Activated T-helper 17 cell treated with anti-CD3 and anti-CD28 coated beads, Interleukin-2, amount 50 U/mL, for 72 hours (primary cell): ENCODE data around the gene IFNL4. TPM values are rescaled to one million over a fixed set of nuclear protein-coding genes. Genes with fewer than 3 reads are reported as not detected.

Experiments used
- ATAC-seq: fragments of 150-1000 bp; cut with Tn5 transposase; replicated peaks from 2 replicates; pipeline ENCODE4 v1.10.0; 2021; ENCODE audit warnings: mild to moderate bottlenecking, moderate library complexity
- H3K27ac Mint-ChIP-seq: one replicate; pipeline ENCODE4 v1.8.0; 2022; ENCODE audit warnings: mixed read lengths
- H3K27me3 Mint-ChIP-seq: one replicate; pipeline ENCODE4 v1.8.0; 2022; ENCODE audit warnings: mixed read lengths
- H3K36me3 Mint-ChIP-seq: one replicate; pipeline ENCODE4 v1.8.0; 2022; ENCODE audit warnings: low read depth, mild to moderate bottlenecking, mixed read lengths
- H3K4me1 Mint-ChIP-seq: one replicate; pipeline ENCODE4 v1.8.0; 2022; ENCODE audit warnings: mixed read lengths
- H3K4me3 Mint-ChIP-seq: one replicate; pipeline ENCODE4 v1.8.0; 2022; ENCODE audit warnings: mild to moderate bottlenecking, mixed read lengths
- H3K9me3 Mint-ChIP-seq: one replicate; pipeline ENCODE4 v1.8.0; 2022; ENCODE audit warnings: mixed read lengths
- total RNA-seq, 2 donors: library from RNA; stranded (reverse); gene quantifications; one replicate each; pipeline ENCODE4 v1.2.3, GENCODE V29; 2022

The IFNL4 gene
- total RNA-seq, 2 donors from 2014 or later, result not detected

- Mint-ChIP-seq H3K9me3 (no peaks in the 10 kb centered on the region), H3K4me3 (no peak overlapping the region), H3K27ac (no peak overlapping the region), H3K4me1 (peaks cover 5% of the 10 kb centered on the region), H3K36me3 (no peaks in the 10 kb centered on the region), H3K27me3 (peaks cover 48% of the 10 kb centered on the region)
- ATAC-seq, result no peak
These were observed 49.6 kb downstream of the IFNL4 start for GRCh38 chr19:39199025-39199424.

GRCh38 chr19:39197808-39198207, 50.8 kb downstream of the IFNL4 start:
- Mint-ChIP-seq H3K4me1 (peaks cover 5% of the 10 kb centered on the region), H3K36me3 (no peaks in the 10 kb centered on the region), H3K4me3 (peak overlapping the region; percentile 21), H3K27me3 (peaks cover 46% of the 10 kb centered on the region), H3K27ac (no peak overlapping the region), H3K9me3 (no peaks in the 10 kb centered on the region)
- ATAC-seq, result no peak

GRCh38 chr19:39196860-39197562, 51.6 kb downstream of the IFNL4 start, which contains the start of gene NCCRP1:
Gene NCCRP1, plus strand, starts transcription at chr19:39196964. Its CDS starts 19 bp downstream, at chr19:39196983.
- Mint-ChIP-seq H3K4me3 (peak within 1 kb of the TSS; percentile 21), H3K36me3 (no peaks in the 10 kb centered on the region), H3K27ac (no peak within 1 kb of the TSS), H3K27me3 (peaks cover 43% of the 10 kb centered on the region), H3K9me3 (no peaks in the 10 kb centered on the region), H3K4me1 (peaks cover 5% of the 10 kb centered on the region)
- ATAC-seq, result peak; percentile 23

- peaks cover 5% of the 10 kb centered on the region for H3K4me1 Mint-ChIP-seq
- no peak overlapping the region for H3K27ac Mint-ChIP-seq
- H3K9me3 Mint-ChIP-seq, result no peaks in the 10 kb centered on the region
- peak; percentile 14 for ATAC-seq
- H3K27me3 Mint-ChIP-seq, result peaks cover 38% of the 10 kb centered on the region
- no peak overlapping the region for H3K4me3 Mint-ChIP-seq
- H3K36me3 Mint-ChIP-seq, result no peaks in the 10 kb centered on the region
These were observed 52.3 kb downstream of the IFNL4 start for GRCh38 chr19:39196320-39196719.

Other genes starting within 250 kb of the IFNL4 start
- under 1 TPM; 0.43 to 0.66 TPM for gene FBXO27, start 216.3 kb downstream of the IFNL4 start, total RNA-seq
- gene ACP7, start 164.5 kb downstream of the IFNL4 start, total RNA-seq, result not detected
- gene PAK4, start 123.1 kb downstream of the IFNL4 start, total RNA-seq, result 10 to 100 TPM; 17.8 to 18.4 TPM
- not detected for gene NCCRP1, start 51.9 kb downstream of the IFNL4 start, total RNA-seq
- not detected for gene SYCN, start 44.6 kb downstream of the IFNL4 start, total RNA-seq
- gene IFNL3, start 3.9 kb downstream of the IFNL4 start, total RNA-seq, result not detected
- gene IFNL2, start 19.5 kb upstream of the IFNL4 start, total RNA-seq, result not detected
- gene IFNL1, start 47.6 kb upstream of the IFNL4 start, total RNA-seq, result under 1 TPM in 1 of 2 donors, not detected in 1; 0.42 TPM
- 1 to 10 TPM; 3.7 to 10.0 TPM for gene LRFN1, start 72.0 kb upstream of the IFNL4 start, total RNA-seq
- 100 to 1,000 TPM; 330 to 351 TPM for gene GMFG, start 87.2 kb upstream of the IFNL4 start, total RNA-seq
- gene SAMD4B, start 93.6 kb upstream of the IFNL4 start, total RNA-seq, result 10 to 100 TPM; 52.8 to 75.1 TPM
- 10 to 100 TPM; 46.6 to 58.6 TPM for gene PAF1, start 142.2 kb upstream of the IFNL4 start, total RNA-seq
- gene MED29, start 142.5 kb upstream of the IFNL4 start, total RNA-seq, result 10 to 100 TPM; 24.6 to 27.7 TPM
- 100 to 1,000 TPM in 1 of 2 donors, 10 to 100 TPM in 1; 67.4 to 265 TPM for gene ZFP36, start 158.0 kb upstream of the IFNL4 start, total RNA-seq
- gene PLEKHG2, start 163.8 kb upstream of the IFNL4 start, total RNA-seq, result 10 to 100 TPM; 51.2 to 69.4 TPM
- gene RPS16, start 187.1 kb upstream of the IFNL4 start, total RNA-seq, result 1,000 to 10,000 TPM; 2,984 to 3,090 TPM
- gene SUPT5H, start 196.7 kb upstream of the IFNL4 start, total RNA-seq, result 100 to 1,000 TPM; 182 to 239 TPM
- 10 to 100 TPM; 51.5 to 95.1 TPM for gene TIMM50, start 232.0 kb upstream of the IFNL4 start, total RNA-seq